HEK293T (cell line): ENCODE data around the gene BLOC1S6.

Experiments
- ARNT ChIP-seq: fragments of 450-650 bp; IDR thresholded peaks from 2 replicates; pipeline ENCODE4 v1.6.1; 2017; ENCODE audit warnings: mild to moderate bottlenecking
- BHLHE40 ChIP-seq: fragments of 450-650 bp; IDR thresholded peaks from 2 replicates; pipeline ENCODE4 v1.6.1; 2016; ENCODE audit warnings: mild to moderate bottlenecking, moderate library complexity, borderline replicate concordance
- FOXK2 ChIP-seq: fragments of 450-650 bp; IDR thresholded peaks from 2 replicates; pipeline ENCODE4 v1.6.1; 2016; ENCODE audit warnings: mild to moderate bottlenecking
- HDGF ChIP-seq: fragments of 450-650 bp; IDR thresholded peaks from 2 replicates; pipeline ENCODE4 v1.6.1; 2017; ENCODE audit warnings: antibody characterized with exemption, borderline replicate concordance
- L3MBTL2 ChIP-seq: fragments of 450-650 bp; conservative IDR thresholded peaks from 2 replicates; pipeline ENCODE4 v1.6.1; 2016; ENCODE audit warnings: mild to moderate bottlenecking
- LEF1 ChIP-seq: fragments of 450-650 bp; IDR thresholded peaks from 2 replicates; pipeline ENCODE4 v1.6.1; 2017; ENCODE audit warnings: mild to moderate bottlenecking, borderline replicate concordance
- SUZ12 ChIP-seq: fragments of 450-650 bp; IDR thresholded peaks from 2 replicates; pipeline ENCODE4 v1.6.1; 2016; ENCODE audit warnings: mild to moderate bottlenecking
- TARDBP ChIP-seq: fragments of 450-650 bp; IDR thresholded peaks from 2 replicates; pipeline ENCODE4 v1.6.1; 2016
- TF ChIP-seq, protein P1 (sequence below): fragments of 450-650 bp; IDR thresholded peaks from 2 replicates; pipeline ENCODE4 v1.6.1; 2016

DNA sequence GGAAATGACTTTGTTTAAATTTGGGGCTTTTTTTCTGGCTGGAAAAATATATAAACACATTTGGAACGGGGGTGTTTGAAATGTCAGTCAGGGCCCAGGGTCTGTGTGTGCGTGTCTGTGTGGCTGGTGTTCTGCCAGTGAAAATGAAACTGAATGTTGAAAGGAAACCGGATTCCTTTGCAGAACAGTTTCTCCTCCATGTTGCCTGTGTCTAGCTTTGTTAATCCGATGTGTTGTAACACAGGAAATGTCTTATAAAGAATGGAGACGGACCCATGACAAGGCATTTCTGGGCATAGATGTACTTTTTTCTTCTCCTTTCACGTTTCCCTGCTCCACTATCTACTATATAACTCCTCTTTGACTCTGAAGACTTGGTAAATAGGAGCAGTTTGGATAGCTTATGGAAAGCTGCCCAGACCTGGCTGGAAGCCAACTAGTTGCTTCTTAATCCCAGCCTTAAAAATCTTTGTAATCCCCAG lies 50.4 kb downstream of the BLOC1S6 start:
- no peak for TF ChIP-seq HDGF
- no peak for TF ChIP-seq FOXK2
- no peak for TF ChIP-seq LEF1
- TF ChIP-seq TARDBP: no peak
- no peak for TF ChIP-seq L3MBTL2
- no peak for TF ChIP-seq ARNT
- TF ChIP-seq SUZ12: no peak
- no peak for TF ChIP-seq BHLHE40
- TF ChIP-seq, protein P1, sequence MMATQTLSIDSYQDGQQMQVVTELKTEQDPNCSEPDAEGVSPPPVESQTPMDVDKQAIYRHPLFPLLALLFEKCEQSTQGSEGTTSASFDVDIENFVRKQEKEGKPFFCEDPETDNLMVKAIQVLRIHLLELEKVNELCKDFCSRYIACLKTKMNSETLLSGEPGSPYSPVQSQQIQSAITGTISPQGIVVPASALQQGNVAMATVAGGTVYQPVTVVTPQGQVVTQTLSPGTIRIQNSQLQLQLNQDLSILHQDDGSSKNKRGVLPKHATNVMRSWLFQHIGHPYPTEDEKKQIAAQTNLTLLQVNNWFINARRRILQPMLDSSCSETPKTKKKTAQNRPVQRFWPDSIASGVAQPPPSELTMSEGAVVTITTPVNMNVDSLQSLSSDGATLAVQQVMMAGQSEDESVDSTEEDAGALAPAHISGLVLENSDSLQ: no peak
